ENCODE data around the gene KRT6A. TPM values are rescaled to one million over a fixed set of nuclear protein-coding genes. Genes with fewer than 3 reads are reported as not detected.
"Not testable (repeated sequence)": the region's sequence is repeated elsewhere in the genome, so short reads cannot be mapped to it uniquely, and the experiment has no call there.

The KRT6A gene
- total RNA-seq, 1 donor, result not detected

GRCh38 chr12:52498946-52499345, 5.9 kb upstream of the KRT6A start:
- Histone ChIP-seq H3K4me1 (ENCODE audit: insufficient read depth, low read length) (no peaks in the 10 kb centered on the region), H3K27me3 (ENCODE audit: insufficient read depth, low read length) (peaks cover 2% of the 10 kb centered on the region), H3K4me3 (ENCODE audit: low read length) (no peak overlapping the region), H3K9me3 (ENCODE audit: low read depth, low read length) (no peaks in the 10 kb centered on the region)

GRCh38 chr12:52497975-52498374, 4.9 kb upstream of the KRT6A start:
- Histone ChIP-seq H3K4me1 (ENCODE audit: insufficient read depth, low read length) (no peaks in the 10 kb centered on the region), H3K9me3 (ENCODE audit: low read depth, low read length) (no peaks in the 10 kb centered on the region), H3K27me3 (ENCODE audit: insufficient read depth, low read length) (peaks cover 2% of the 10 kb centered on the region), H3K4me3 (ENCODE audit: low read length) (no peak overlapping the region)

- H3K4me3 ChIP-seq (ENCODE audit: low read length), result no peak overlapping the region
- H3K9me3 ChIP-seq (ENCODE audit: low read depth, low read length), result no peaks in the 10 kb centered on the region
- no peaks in the 10 kb centered on the region for H3K4me1 ChIP-seq (ENCODE audit: insufficient read depth, low read length)
- peaks cover 2% of the 10 kb centered on the region for H3K27me3 ChIP-seq (ENCODE audit: insufficient read depth, low read length)
These were observed 3.6 kb upstream of the KRT6A start for GRCh38 chr12:52496590-52497071.

- Histone ChIP-seq H3K4me3 (ENCODE audit: low read length) (no peak overlapping the region), H3K9me3 (ENCODE audit: low read depth, low read length) (no peaks in the 10 kb centered on the region), H3K27me3 (ENCODE audit: insufficient read depth, low read length) (peaks cover 2% of the 10 kb centered on the region), H3K4me1 (ENCODE audit: insufficient read depth, low read length) (no peaks in the 10 kb centered on the region)
These were observed 3.0 kb upstream of the KRT6A start for GRCh38 chr12:52496054-52496453.

- Histone ChIP-seq H3K4me3 (ENCODE audit: low read length) (no peak overlapping the region), H3K9me3 (ENCODE audit: low read depth, low read length) (no peaks in the 10 kb centered on the region), H3K4me1 (ENCODE audit: insufficient read depth, low read length) (no peaks in the 10 kb centered on the region), H3K27me3 (ENCODE audit: insufficient read depth, low read length) (peaks cover 2% of the 10 kb centered on the region)
These were observed 2.3 kb upstream of the KRT6A start for GRCh38 chr12:52495389-52495788.

GRCh38 chr12:52494518-52494917, 1.5 kb upstream of the KRT6A start:
- no peaks in the 10 kb centered on the region for H3K9me3 ChIP-seq (ENCODE audit: low read depth, low read length)
- H3K27me3 ChIP-seq (ENCODE audit: insufficient read depth, low read length), result peaks cover 2% of the 10 kb centered on the region
- H3K4me1 ChIP-seq (ENCODE audit: insufficient read depth, low read length), result no peaks in the 10 kb centered on the region
- H3K4me3 ChIP-seq (ENCODE audit: low read length), result no peak overlapping the region

- H3K4me1 ChIP-seq (ENCODE audit: insufficient read depth, low read length), result no peaks in the 10 kb centered on the region
- H3K4me3 ChIP-seq (ENCODE audit: low read length), result no peak overlapping the region
- peaks cover 2% of the 10 kb centered on the region for H3K27me3 ChIP-seq (ENCODE audit: insufficient read depth, low read length)
- no peaks in the 10 kb centered on the region for H3K9me3 ChIP-seq (ENCODE audit: low read depth, low read length)
These were observed 1.0 kb upstream of the KRT6A start for GRCh38 chr12:52494100-52494499.

- H3K4me3 ChIP-seq (ENCODE audit: low read length); H3K27me3 ChIP-seq (ENCODE audit: insufficient read depth, low read length); H3K4me1 ChIP-seq (ENCODE audit: insufficient read depth, low read length): not testable (repeated sequence)
These were observed 652 bp downstream of the KRT6A start for GRCh38 chr12:52492405-52492804.

GRCh38 chr12:52491495-52491894, 1.6 kb downstream of the KRT6A start:
- H3K9me3 ChIP-seq (ENCODE audit: low read depth, low read length); H3K4me1 ChIP-seq (ENCODE audit: insufficient read depth, low read length); H3K27me3 ChIP-seq (ENCODE audit: insufficient read depth, low read length); H3K4me3 ChIP-seq (ENCODE audit: low read length): not testable (repeated sequence)

More at GRCh38 chr12:52492405-52492804, 652 bp downstream of the KRT6A start:
- not testable (repeated sequence) for H3K9me3 ChIP-seq (ENCODE audit: low read depth, low read length)

GRCh38 chr12:52488736-52489135, 4.3 kb downstream of the KRT6A start:
- Histone ChIP-seq H3K9me3 (ENCODE audit: low read depth, low read length) (peaks cover 12% of the 10 kb centered on the region), H3K4me1 (ENCODE audit: insufficient read depth, low read length) (no peaks in the 10 kb centered on the region), H3K4me3 (ENCODE audit: low read length) (no peak overlapping the region), H3K27me3 (ENCODE audit: insufficient read depth, low read length) (peaks cover 10% of the 10 kb centered on the region)

- Histone ChIP-seq H3K27me3 (ENCODE audit: insufficient read depth, low read length) (peaks cover 19% of the 10 kb centered on the region), H3K9me3 (ENCODE audit: low read depth, low read length) (peaks cover 12% of the 10 kb centered on the region)
- H3K4me3 ChIP-seq (ENCODE audit: low read length); H3K4me1 ChIP-seq (ENCODE audit: insufficient read depth, low read length): not testable (repeated sequence)
These were observed 5.2 kb downstream of the KRT6A start for GRCh38 chr12:52487744-52488443.

- H3K9me3 ChIP-seq (ENCODE audit: low read depth, low read length), result peaks cover 12% of the 10 kb centered on the region
- H3K4me3 ChIP-seq (ENCODE audit: low read length), result no peak overlapping the region
- no peaks in the 10 kb centered on the region for H3K4me1 ChIP-seq (ENCODE audit: insufficient read depth, low read length)
- peaks cover 21% of the 10 kb centered on the region for H3K27me3 ChIP-seq (ENCODE audit: insufficient read depth, low read length)
These were observed 5.8 kb downstream of the KRT6A start for GRCh38 chr12:52487211-52487610.

- Histone ChIP-seq H3K4me3 (ENCODE audit: low read length) (no peak overlapping the region), H3K27me3 (ENCODE audit: insufficient read depth, low read length) (peaks cover 21% of the 10 kb centered on the region), H3K4me1 (ENCODE audit: insufficient read depth, low read length) (no peaks in the 10 kb centered on the region), H3K9me3 (ENCODE audit: low read depth, low read length) (peaks cover 12% of the 10 kb centered on the region)
These were observed 6.6 kb downstream of the KRT6A start for GRCh38 chr12:52486166-52487105.

- no peak overlapping the region for H3K4me3 ChIP-seq (ENCODE audit: low read length)
- H3K9me3 ChIP-seq (ENCODE audit: low read depth, low read length), result peaks cover 8% of the 10 kb centered on the region
- peaks cover 24% of the 10 kb centered on the region for H3K27me3 ChIP-seq (ENCODE audit: insufficient read depth, low read length)
- H3K4me1 ChIP-seq (ENCODE audit: insufficient read depth, low read length), result no peaks in the 10 kb centered on the region
These were observed 13.0 kb downstream of the KRT6A start for GRCh38 chr12:52480073-52480472.

- H3K4me3 ChIP-seq (ENCODE audit: low read length), result no peak overlapping the region
- H3K9me3 ChIP-seq (ENCODE audit: low read depth, low read length), result no peaks in the 10 kb centered on the region
- H3K4me1 ChIP-seq (ENCODE audit: insufficient read depth, low read length), result no peaks in the 10 kb centered on the region
- H3K27me3 ChIP-seq (ENCODE audit: insufficient read depth, low read length), result peaks cover 3% of the 10 kb centered on the region
These were observed 15.4 kb downstream of the KRT6A start for GRCh38 chr12:52477651-52478050.
